Astrocyte (in vitro differentiated cells and primary cell): ENCODE results near the gene FRA10AC1. TPM values are rescaled to one million over a fixed set of nuclear protein-coding genes. Genes with fewer than 3 reads are reported as not detected.

ENCODE experiments used
- DNase-seq: peaks from one replicate; pipeline ENCODE4 v3.0.0-alpha.2; 2010; ENCODE audit warnings: low read depth
- FAIRE-seq: peaks from 2 replicates; lab custom pipeline; 2011; peaks lifted over from hg19 to GRCh38; lab: Jason Lieb, UNC
- H2AFZ ChIP-seq: 2 replicates; pipeline ENCODE4 v1.6.0; 2012; ENCODE audit warnings: low read depth, low read length, inconsistent platforms
- H3K27ac ChIP-seq: 2 replicates; pipeline ENCODE4 v1.5.1; 2011; ENCODE audit warnings: low read depth, low read length, inconsistent platforms
- H3K27me3 ChIP-seq: 2 replicates; pipeline ENCODE4 v1.6.0; 2011; ENCODE audit warnings: low read length, inconsistent platforms; ENCODE audit not compliant: insufficient read depth
- H3K36me3 ChIP-seq: 2 replicates; pipeline ENCODE4 v1.5.1; 2011; ENCODE audit warnings: low read length, inconsistent platforms; ENCODE audit not compliant: insufficient read depth
- H3K4me1 ChIP-seq: 2 replicates; pipeline ENCODE4 v1.5.1; 2011; ENCODE audit warnings: low read length, inconsistent platforms; ENCODE audit not compliant: insufficient read depth
- H3K4me2 ChIP-seq: 2 replicates; pipeline ENCODE4 v1.6.0; 2012; ENCODE audit warnings: low read length, inconsistent platforms
- H3K4me3 ChIP-seq: 2 replicates; pipeline ENCODE4 v1.5.1; 2011; ENCODE audit warnings: low read depth, mild to moderate bottlenecking, low read length, inconsistent platforms; ENCODE audit not compliant: insufficient read depth
- H3K79me2 ChIP-seq: 2 replicates; pipeline ENCODE4 v1.6.0; 2012; ENCODE audit warnings: mild to moderate bottlenecking, low read length, inconsistent platforms; ENCODE audit not compliant: insufficient read depth
- H3K9ac ChIP-seq: 2 replicates; pipeline ENCODE4 v1.6.0; 2012; ENCODE audit warnings: mild to moderate bottlenecking, low read length, inconsistent platforms
- H3K9me3 ChIP-seq: 2 replicates; pipeline ENCODE4 v1.5.1; 2012; ENCODE audit warnings: low read depth, mild to moderate bottlenecking, low read length, inconsistent platforms; ENCODE audit not compliant: insufficient read depth
- H4K20me1 ChIP-seq: 2 replicates; pipeline ENCODE4 v1.6.0; 2012; ENCODE audit warnings: low read length, inconsistent platforms; ENCODE audit not compliant: insufficient read depth
- H3K27ac Mint-ChIP-seq: one replicate; pipeline ENCODE4 v1.8.0; 2021; ENCODE audit warnings: mild to moderate bottlenecking, mixed read lengths; ENCODE audit not compliant: unreplicated experiment
- H3K27me3 Mint-ChIP-seq: one replicate; pipeline ENCODE4 v1.8.0; 2021; ENCODE audit warnings: low read depth, mixed read lengths; ENCODE audit not compliant: unreplicated experiment
- H3K36me3 Mint-ChIP-seq: one replicate; pipeline ENCODE4 v1.8.0; 2021; ENCODE audit warnings: low read depth, mixed read lengths; ENCODE audit not compliant: unreplicated experiment
- H3K4me1 Mint-ChIP-seq: one replicate; pipeline ENCODE4 v1.8.0; 2021; ENCODE audit warnings: low read depth, mixed read lengths; ENCODE audit not compliant: unreplicated experiment
- H3K4me3 Mint-ChIP-seq: one replicate; pipeline ENCODE4 v1.8.0; 2021; ENCODE audit warnings: mild to moderate bottlenecking, moderate library complexity, mixed read lengths; ENCODE audit not compliant: unreplicated experiment
- H3K9me3 Mint-ChIP-seq: one replicate; pipeline ENCODE4 v1.8.0; 2021; ENCODE audit warnings: mild to moderate bottlenecking, mixed read lengths; ENCODE audit not compliant: unreplicated experiment
- CTCF ChIP-seq: IDR thresholded peaks from 2 replicates; pipeline ENCODE4 v1.5.1; 2011; ENCODE audit warnings: low read depth, mild to moderate bottlenecking, inconsistent platforms, low read length, moderate library complexity; ENCODE audit not compliant: insufficient read depth
- EZH2 ChIP-seq: IDR thresholded peaks from 2 replicates; pipeline ENCODE4 v1.6.1; 2012; ENCODE audit warnings: mild to moderate bottlenecking, low read length, inconsistent platforms; ENCODE audit not compliant: insufficient read depth
- total RNA-seq: library from RNA; stranded (reverse); gene quantifications from 2 replicates; pipeline ENCODE4 v1.2.1, GENCODE V29; 2021

Gene FRA10AC1
- total RNA-seq, 1 donor from 2014 or later = 13.2 TPM

GRCh38 chr10:93751124-93751523 is 48.7 kb upstream of the FRA10AC1 start:
- no peak overlapping the region for H3K4me3 Mint-ChIP-seq
- Histone ChIP-seq H3K9me3 (no peaks in the 10 kb centered on the region), H3K4me2 (no peak overlapping the region), H3K27me3 (no peaks in the 10 kb centered on the region), H3K4me3 (no peak overlapping the region), H4K20me1 (no peaks in the 10 kb centered on the region), H3K4me1 (peaks cover 20% of the 10 kb centered on the region), H3K79me2 (no peaks in the 10 kb centered on the region), H3K36me3 (no peaks in the 10 kb centered on the region), H2AFZ (no peak overlapping the region), H3K27ac (no peak overlapping the region), H3K9ac (no peak overlapping the region)
- FAIRE-seq (no peak), DNase-seq (no peak)
- H3K27me3 Mint-ChIP-seq = no peaks in the 10 kb centered on the region
- no peaks in the 10 kb centered on the region for H3K36me3 Mint-ChIP-seq
- peaks cover 19% of the 10 kb centered on the region for H3K4me1 Mint-ChIP-seq
- TF ChIP-seq CTCF = no peak
- TF ChIP-seq EZH2 = no peak
- H3K9me3 Mint-ChIP-seq = peaks cover 2% of the 10 kb centered on the region
- H3K27ac Mint-ChIP-seq = no peak overlapping the region

- DNase-seq (peak; percentile 18), FAIRE-seq (no peak)
- H3K27ac Mint-ChIP-seq = no peak overlapping the region
- H3K4me1 Mint-ChIP-seq = peaks cover 19% of the 10 kb centered on the region
- H3K9me3 Mint-ChIP-seq = peaks cover 2% of the 10 kb centered on the region
- no peak overlapping the region for H3K27ac ChIP-seq
- H3K36me3 Mint-ChIP-seq = no peaks in the 10 kb centered on the region
- H3K27me3 ChIP-seq = no peaks in the 10 kb centered on the region
- H3K4me3 ChIP-seq = no peak overlapping the region
- H3K4me3 Mint-ChIP-seq = no peak overlapping the region
- H2AFZ ChIP-seq = no peak overlapping the region
- no peaks in the 10 kb centered on the region for H3K9me3 ChIP-seq
- H3K27me3 Mint-ChIP-seq = no peaks in the 10 kb centered on the region
- no peaks in the 10 kb centered on the region for H3K36me3 ChIP-seq
- no peak overlapping the region for H3K9ac ChIP-seq
- TF ChIP-seq EZH2 = no peak
- no peak for TF ChIP-seq CTCF
- no peaks in the 10 kb centered on the region for H3K79me2 ChIP-seq
- H4K20me1 ChIP-seq = no peaks in the 10 kb centered on the region
- peaks cover 20% of the 10 kb centered on the region for H3K4me1 ChIP-seq
- no peak overlapping the region for H3K4me2 ChIP-seq
Measured at GRCh38 chr10:93749218-93749799, 46.9 kb upstream of the FRA10AC1 start.

- FAIRE-seq (peak; percentile 99), DNase-seq (peak; percentile 97)
- TF ChIP-seq CTCF (peak; percentile 16), EZH2 (no peak)
- Mint-ChIP-seq H3K4me3 (no peak overlapping the region), H3K9me3 (no peaks in the 10 kb centered on the region), H3K27ac (peak overlapping the region; percentile 75), H3K36me3 (no peaks in the 10 kb centered on the region), H3K27me3 (no peaks in the 10 kb centered on the region), H3K4me1 (peaks cover 9% of the 10 kb centered on the region)
- Histone ChIP-seq H3K9me3 (no peaks in the 10 kb centered on the region), H4K20me1 (no peaks in the 10 kb centered on the region), H3K79me2 (no peaks in the 10 kb centered on the region), H3K27me3 (no peaks in the 10 kb centered on the region), H3K27ac (peak overlapping the region; percentile 73), H3K4me1 (peaks cover 12% of the 10 kb centered on the region), H2AFZ (no peak overlapping the region), H3K4me3 (no peak overlapping the region), H3K36me3 (no peaks in the 10 kb centered on the region), H3K4me2 (peak overlapping the region; percentile 75), H3K9ac (no peak overlapping the region)
Measured at GRCh38 chr10:93746844-93747284, 44.5 kb upstream of the FRA10AC1 start.
